ENCODE measurements around the gene AP2A2.

GRCh38 chr11:904380-904779 lies 21.3 kb upstream of the AP2A2 start:
- TF ChIP-seq EP300 (IDR thresholded peaks at IDR 0.05; ENCODE audit: borderline replicate concordance) (no peak), TAF1 (IDR thresholded peaks at IDR 0.05; ENCODE audit: low read depth) (no peak), CREB1 (IDR thresholded peaks at IDR 0.05; ENCODE audit: low read depth) (no peak)
